Gastroesophageal sphincter (tissue), 4 donors: ENCODE results near the gene NDP. TPM values are rescaled to one million over a fixed set of nuclear protein-coding genes. Genes with fewer than 3 reads are reported as not detected.

ENCODE experiments used
- ATAC-seq: fragments of 150-250 bp; one replicate; pipeline ENCODE4 v1.9.1; 2016; ENCODE audit warnings: mild to moderate bottlenecking, moderate library complexity
- H3K27ac ChIP-seq, 4 donors: fragments of 200-600 bp; sonication (generic) in 3 of 4; 1 replicate in 3 of 4; 2 replicates in 1 of 4; pipeline ENCODE4 v1.5.1; 2016 to 2019
- H3K27me3 ChIP-seq: fragments of 200-600 bp; sonication (generic); one replicate; pipeline ENCODE4 v1.5.1; 2019
- H3K36me3 ChIP-seq, 2 donors: fragments of 200-600 bp; sonication (generic); one replicate each; pipeline ENCODE4 v1.5.1; 2019; ENCODE audit warnings: control low read depth in 1 of 2
- H3K4me1 ChIP-seq, 3 donors: fragments of 200-600 bp; sonication (generic); 1 replicate in 2 of 3; 2 replicates in 1 of 3; pipeline ENCODE4 v1.5.1; 2016 to 2019; ENCODE audit warnings: control low read depth in 2 of 3
- H3K4me3 ChIP-seq, 2 donors: fragments of 200-600 bp; sonication (generic); one replicate each; pipeline ENCODE4 v1.5.1; 2019; ENCODE audit warnings: mild to moderate bottlenecking in 1 of 2, moderate library complexity in 1 of 2
- H3K9me3 ChIP-seq, 3 donors: fragments of 200-600 bp; sonication (generic); one replicate each; pipeline ENCODE4 v1.5.1; 2017 to 2019; ENCODE audit warnings: control low read depth in 2 of 3
- CTCF ChIP-seq, 4 experiments: fragments of 200-600 bp in 2 of 4; fragments of 450-650 bp in 2 of 4; sonication (generic) in 1 of 4; IDR thresholded peaks; one replicate each; pipeline ENCODE4 v1.5.1; 2017 to 2019; ENCODE audit warnings: antibody characterized with exemption in 4 of 4, mild to moderate bottlenecking in 2 of 4, moderate library complexity in 2 of 4
- EP300 ChIP-seq: sonication (generic); formaldehyde crosslinking; IDR thresholded peaks from one replicate; pipeline ENCODE4 v1.6.1; 2017; ENCODE audit warnings: antibody characterized with exemption, mild to moderate bottlenecking
- POLR2A ChIP-seq, 2 donors: fragments of 450-650 bp; IDR thresholded peaks; one replicate each; pipeline ENCODE4 v1.6.1; 2017; ENCODE audit warnings: antibody characterized with exemption in 2 of 2, mild to moderate bottlenecking in 2 of 2, moderate library complexity in 1 of 2
- POLR2AphosphoS5 ChIP-seq: sonication (generic); formaldehyde crosslinking; IDR thresholded peaks from one replicate; pipeline ENCODE4 v1.6.1; 2017; ENCODE audit warnings: antibody characterized with exemption
- WGBS, 2 donors: methylation state at CpG; one replicate each; pipeline ENCODE4 v1.1.5; 2018; ENCODE audit warnings: low coverage in 1 of 2; 5-methylcytosine and 5-hydroxymethylcytosine counted together
- total RNA-seq, 4 donors: library from RNA; depleted of rRNA; stranded (reverse); fragments of >200 nt; gene quantifications; one replicate each; pipeline ENCODE4 v1.1.0, GENCODE V29; 2016

NDP gene
- total RNA-seq, 4 donors from 2014 or later, result not detected

GRCh38 chrX:43899878-43900815 lies 73.0 kb downstream of the NDP start:
- H3K4me1 ChIP-seq, result no peaks in the 10 kb centered on the region

More at GRCh38 chrX:43899878-43900815, 73.0 kb downstream of the NDP start:
- no peaks in the 10 kb centered on the region for H3K9me3 ChIP-seq
- H3K36me3 ChIP-seq, result no peaks in the 10 kb centered on the region
- ATAC-seq, result no peak
- no peak overlapping the region for H3K4me3 ChIP-seq
- no peaks in the 10 kb centered on the region for H3K27me3 ChIP-seq
- no peak overlapping the region for H3K27ac ChIP-seq
- 57 to 65% methylated on average over 1 to 5 of the region's 5 CpGs for WGBS, 2 donors
- TF ChIP-seq EP300 (no peak), POLR2AphosphoS5 (no peak), POLR2A (IDR thresholded peaks at IDR 0.05) (no peak), CTCF (IDR thresholded peaks at IDR 0.05) (no peak)

Other genes with a start within 250 kb of the NDP start
- gene MAOB, start 90.9 kb downstream of the NDP start, total RNA-seq, result 10 to 100 TPM; 24.5 to 92.3 (median 72.2) TPM